Hepatocyte (in vitro differentiated cells): ENCODE measurements around the gene HIVEP2. TPM values are rescaled to one million over a fixed set of nuclear protein-coding genes. Genes with fewer than 3 reads are reported as not detected.

Experiments used
- DNase-seq: peaks from one replicate; pipeline ENCODE4 v3.0.0-alpha.2; 2016; ENCODE audit warnings: low spot score
- H2AFZ ChIP-seq: fragments of 200-600 bp; sonication (generic); 2 replicates; pipeline ENCODE4 v1.6.0; 2016; ENCODE audit warnings: antibody characterized with exemption, mild to moderate bottlenecking
- H3K27ac ChIP-seq: fragments of 200-600 bp; sonication (generic); 2 replicates; pipeline ENCODE4 v1.5.1; 2016; ENCODE audit warnings: mild to moderate bottlenecking
- H3K27me3 ChIP-seq: fragments of 200-600 bp; sonication (generic); 2 replicates; pipeline ENCODE4 v1.6.1; 2016
- H3K36me3 ChIP-seq: fragments of 200-600 bp; sonication (generic); replicated peaks from 2 replicates; pipeline ENCODE4 v1.5.1; 2016; ENCODE audit warnings: low read depth; ENCODE audit not compliant: insufficient read depth
- H3K4me1 ChIP-seq: fragments of 200-600 bp; sonication (generic); 2 replicates; pipeline ENCODE4 v1.5.1; 2016; ENCODE audit warnings: mild to moderate bottlenecking, moderate library complexity; ENCODE audit not compliant: insufficient read depth
- H3K4me2 ChIP-seq: fragments of 200-600 bp; sonication (generic); 2 replicates; pipeline ENCODE4 v1.6.0; 2016
- H3K4me3 ChIP-seq: fragments of 200-600 bp; sonication (generic); 2 replicates; pipeline ENCODE4 v1.5.1; 2016; ENCODE audit warnings: mild to moderate bottlenecking
- H3K79me2 ChIP-seq: fragments of 200-600 bp; sonication (generic); 2 replicates; pipeline ENCODE4 v1.6.0; 2017; ENCODE audit warnings: mild to moderate bottlenecking
- H3K9me2 ChIP-seq: fragments of 200-600 bp; sonication (generic); replicated peaks from 2 replicates; pipeline ENCODE4 v1.6.0; 2017; ENCODE audit warnings: mild to moderate bottlenecking; ENCODE audit not compliant: insufficient read depth
- H3K9me3 ChIP-seq: fragments of 200-600 bp; sonication (generic); 2 replicates; pipeline ENCODE4 v1.5.1; 2016; ENCODE audit warnings: low read depth, mild to moderate bottlenecking
- H4K20me1 ChIP-seq: fragments of 200-600 bp; sonication (generic); 2 replicates; pipeline ENCODE4 v1.6.0; 2016; ENCODE audit warnings: mild to moderate bottlenecking; ENCODE audit not compliant: insufficient read depth, poor library complexity, severe bottlenecking
- EZH2 ChIP-seq: fragments of 200-600 bp; sonication (generic); IDR thresholded peaks from 2 replicates; pipeline ENCODE4 v1.6.1; 2016; ENCODE audit warnings: antibody characterized with exemption, mild to moderate bottlenecking, borderline replicate concordance
- EZH2phosphoT487 ChIP-seq: fragments of 200-600 bp; sonication (generic); IDR thresholded peaks from one replicate; pipeline ENCODE4 v1.6.1; 2018; ENCODE audit warnings: antibody characterized with exemption, mild to moderate bottlenecking, low read depth, moderate library complexity; ENCODE audit not compliant: unreplicated experiment, severe bottlenecking
- WGBS: methylation state at CpG from one replicate; pipeline ENCODE4 v1.1.6; 2016; ENCODE audit warnings: low lambda C conversion rate; ENCODE audit errors: missing lambda C conversion rate; 5-methylcytosine and 5-hydroxymethylcytosine counted together
- polyA plus RNA-seq: library from polyadenylated mRNA; unstranded; fragments of >200 nt; fragmentation: Nextera tagmentation; extraction: Ambion mirVana; gene quantifications from 2 replicates; pipeline ENCODE4 v1.2.1, GENCODE V29; 2016
- total RNA-seq: library from RNA; depleted of rRNA; stranded (reverse); fragments of >200 nt; gene quantifications from 2 replicates; pipeline ENCODE4 v1.2.3, GENCODE V29; 2014
- TF ChIP-seq, protein P1 (sequence below): fragments of 200-600 bp; sonication (generic); IDR thresholded peaks from 2 replicates; pipeline ENCODE4 v1.5.1; 2016; ENCODE audit warnings: antibody characterized with exemption, mild to moderate bottlenecking; ENCODE audit not compliant: poor library complexity

HIVEP2 gene
- total and polyA plus RNA-seq, 2 experiments from 2014 or later: 3.3 to 9.4 TPM

- Histone ChIP-seq H3K4me2 (no peak overlapping the region), H3K9me3 (peaks cover 3% of the 10 kb centered on the region), H3K27ac (no peak overlapping the region), H3K79me2 (no peaks in the 10 kb centered on the region), H3K27me3 (peaks cover 6% of the 10 kb centered on the region), H3K36me3 (no peaks in the 10 kb centered on the region), H3K4me3 (no peak overlapping the region), H3K9me2 (no peaks in the 10 kb centered on the region), H3K4me1 (no peaks in the 10 kb centered on the region), H4K20me1 (no peaks in the 10 kb centered on the region), H2AFZ (no peak overlapping the region)
- DNase-seq: no peak
- TF ChIP-seq EZH2: no peak
- TF ChIP-seq, protein P1, sequence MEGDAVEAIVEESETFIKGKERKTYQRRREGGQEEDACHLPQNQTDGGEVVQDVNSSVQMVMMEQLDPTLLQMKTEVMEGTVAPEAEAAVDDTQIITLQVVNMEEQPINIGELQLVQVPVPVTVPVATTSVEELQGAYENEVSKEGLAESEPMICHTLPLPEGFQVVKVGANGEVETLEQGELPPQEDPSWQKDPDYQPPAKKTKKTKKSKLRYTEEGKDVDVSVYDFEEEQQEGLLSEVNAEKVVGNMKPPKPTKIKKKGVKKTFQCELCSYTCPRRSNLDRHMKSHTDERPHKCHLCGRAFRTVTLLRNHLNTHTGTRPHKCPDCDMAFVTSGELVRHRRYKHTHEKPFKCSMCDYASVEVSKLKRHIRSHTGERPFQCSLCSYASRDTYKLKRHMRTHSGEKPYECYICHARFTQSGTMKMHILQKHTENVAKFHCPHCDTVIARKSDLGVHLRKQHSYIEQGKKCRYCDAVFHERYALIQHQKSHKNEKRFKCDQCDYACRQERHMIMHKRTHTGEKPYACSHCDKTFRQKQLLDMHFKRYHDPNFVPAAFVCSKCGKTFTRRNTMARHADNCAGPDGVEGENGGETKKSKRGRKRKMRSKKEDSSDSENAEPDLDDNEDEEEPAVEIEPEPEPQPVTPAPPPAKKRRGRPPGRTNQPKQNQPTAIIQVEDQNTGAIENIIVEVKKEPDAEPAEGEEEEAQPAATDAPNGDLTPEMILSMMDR: no peak
- no peak for TF ChIP-seq EZH2phosphoT487
These were observed 226.2 kb downstream of the HIVEP2 start for GRCh38 chr6:142718667-142719191.

DNA sequence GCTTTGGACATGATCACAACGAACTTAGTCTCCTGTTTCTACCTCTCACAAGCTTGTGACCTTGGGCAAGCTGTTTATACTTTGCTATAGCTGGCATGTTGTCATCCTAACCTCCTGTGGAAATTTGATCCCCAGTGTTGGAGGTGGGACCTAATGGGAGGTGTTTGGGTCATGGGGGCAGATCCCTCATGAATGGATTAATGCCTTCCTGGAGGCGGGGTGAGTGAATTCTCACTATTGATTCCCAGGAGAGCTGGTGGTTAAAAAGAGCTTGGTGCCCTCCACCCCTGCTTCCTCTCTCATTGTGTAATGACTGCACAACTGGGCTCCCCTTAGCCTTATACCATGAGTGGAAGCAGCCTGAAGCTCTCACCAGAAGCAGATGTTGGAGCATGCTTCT, 228.9 kb downstream of the HIVEP2 start:
- H3K27me3 ChIP-seq: peaks cover 6% of the 10 kb centered on the region
- WGBS: 67% methylated on average over 2 of the region's 2 CpGs
- no peaks in the 10 kb centered on the region for H3K4me1 ChIP-seq
- H3K9me2 ChIP-seq: no peaks in the 10 kb centered on the region
- no peak overlapping the region for H2AFZ ChIP-seq
- no peak overlapping the region for H3K4me2 ChIP-seq
- no peak overlapping the region for H3K27ac ChIP-seq
- no peak for TF ChIP-seq EZH2
- TF ChIP-seq, protein P1: no peak
- TF ChIP-seq EZH2phosphoT487: no peak
- H3K36me3 ChIP-seq: no peaks in the 10 kb centered on the region
- no peaks in the 10 kb centered on the region for H4K20me1 ChIP-seq
- no peak overlapping the region for H3K4me3 ChIP-seq
- no peaks in the 10 kb centered on the region for H3K79me2 ChIP-seq
- H3K9me3 ChIP-seq: peaks cover 3% of the 10 kb centered on the region
- DNase-seq: no peak

DNA sequence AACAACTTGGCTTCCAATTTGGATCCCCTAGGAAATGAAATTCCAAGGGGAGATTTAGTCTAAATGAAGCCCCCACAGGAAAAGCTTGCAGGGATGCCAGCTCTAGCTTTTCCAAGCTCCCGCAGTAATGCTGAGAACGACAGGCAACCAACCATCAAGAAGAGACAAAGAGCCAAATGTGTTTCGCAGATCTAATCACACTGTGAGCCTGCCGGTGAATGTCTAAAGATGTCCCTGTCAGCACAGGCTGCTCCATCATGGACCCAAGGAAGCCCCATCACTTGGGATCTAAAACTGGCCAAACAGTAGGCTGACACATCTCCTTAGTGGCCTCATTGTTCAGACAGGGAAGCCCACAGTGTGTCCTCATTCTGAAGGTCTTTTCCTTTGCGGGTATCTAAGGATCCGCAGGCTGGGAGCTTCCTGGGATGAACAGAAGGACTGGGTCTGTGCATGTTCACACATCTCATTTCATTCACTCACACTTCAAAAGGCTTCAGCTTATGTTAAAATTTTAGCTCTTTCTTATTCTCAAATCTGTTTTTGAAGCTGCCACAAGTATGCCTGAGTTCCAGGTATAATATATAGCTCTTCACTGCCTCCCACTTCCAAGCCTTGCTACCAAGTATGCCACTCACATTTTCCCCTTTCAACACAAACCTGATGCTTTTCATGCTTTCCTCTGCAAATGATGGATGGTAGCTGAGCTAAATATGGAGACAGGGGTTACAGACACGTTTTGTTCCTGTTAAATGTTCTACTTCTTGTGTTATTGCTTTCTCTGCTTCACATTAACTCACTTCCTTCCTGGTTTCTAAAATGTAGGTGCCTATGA, 229.8 kb downstream of the HIVEP2 start:
- H3K4me1 ChIP-seq: no peaks in the 10 kb centered on the region
- H3K4me3 ChIP-seq: no peak overlapping the region
- no peaks in the 10 kb centered on the region for H3K36me3 ChIP-seq
- no peak for DNase-seq
- no peaks in the 10 kb centered on the region for H4K20me1 ChIP-seq
- TF ChIP-seq, protein P1: no peak
- TF ChIP-seq EZH2 (no peak), EZH2phosphoT487 (no peak)
- no peak overlapping the region for H3K4me2 ChIP-seq
- no peak overlapping the region for H2AFZ ChIP-seq
- H3K27ac ChIP-seq: no peak overlapping the region
- WGBS: 81% methylated on average over 7 of the region's 7 CpGs
- no peaks in the 10 kb centered on the region for H3K9me2 ChIP-seq
- H3K79me2 ChIP-seq: no peaks in the 10 kb centered on the region
- H3K9me3 ChIP-seq: peaks cover 3% of the 10 kb centered on the region
- H3K27me3 ChIP-seq: peaks cover 6% of the 10 kb centered on the region
